NK-92 (cell line): ENCODE results near the gene DLG2.
"Not testable (repeated sequence)": the region's sequence is repeated elsewhere in the genome, so short reads cannot be mapped to it uniquely, and the experiment has no call there.

ENCODE experiments used
- DNase-seq: peaks from one replicate; lab custom pipeline; 2025; ENCODE audit not compliant: unreplicated experiment; lab: John Stamatoyannopoulos, UW

Gene DLG2

DNA sequence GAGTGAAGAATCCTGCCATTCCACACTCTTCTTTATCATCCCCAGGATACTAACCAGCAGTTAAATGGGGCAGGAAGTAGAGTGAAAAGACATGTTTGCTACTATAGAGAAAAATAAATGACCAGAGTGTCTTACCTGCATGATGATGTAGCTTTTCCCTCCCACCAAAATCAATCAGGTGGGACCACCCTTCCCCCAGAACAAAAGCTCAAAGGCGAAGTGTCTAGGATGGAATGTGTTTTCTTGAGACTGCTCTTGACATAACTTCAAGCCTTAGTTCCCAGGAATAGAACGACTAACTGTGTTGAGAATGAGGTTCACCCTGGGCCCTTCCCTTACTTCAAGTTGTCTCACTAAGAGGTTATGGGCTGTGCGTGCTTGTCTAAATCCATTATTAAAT, 2001.8 kb downstream of the DLG2 start:
- no peak for DNase-seq

DNA sequence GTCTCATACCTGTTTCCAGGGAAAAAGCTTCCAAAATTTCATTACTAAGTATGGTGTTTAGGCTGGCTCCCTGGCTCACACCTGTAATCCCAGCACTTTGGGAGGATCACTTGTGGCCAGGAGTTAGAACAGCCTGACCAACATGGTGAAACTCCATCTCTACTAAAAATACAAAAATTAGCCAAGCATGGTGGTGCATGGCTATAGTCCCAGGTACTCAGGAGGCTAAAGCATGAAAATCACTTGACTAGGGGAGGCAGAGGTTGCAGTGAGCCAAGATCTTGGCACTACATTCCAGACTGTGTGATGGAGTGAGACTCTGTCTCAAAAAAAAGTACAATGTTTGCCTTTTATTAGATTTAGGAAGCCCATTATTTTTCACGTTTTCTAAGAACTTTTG, 2009.5 kb downstream of the DLG2 start:
- DNase-seq, result no peak

DNA sequence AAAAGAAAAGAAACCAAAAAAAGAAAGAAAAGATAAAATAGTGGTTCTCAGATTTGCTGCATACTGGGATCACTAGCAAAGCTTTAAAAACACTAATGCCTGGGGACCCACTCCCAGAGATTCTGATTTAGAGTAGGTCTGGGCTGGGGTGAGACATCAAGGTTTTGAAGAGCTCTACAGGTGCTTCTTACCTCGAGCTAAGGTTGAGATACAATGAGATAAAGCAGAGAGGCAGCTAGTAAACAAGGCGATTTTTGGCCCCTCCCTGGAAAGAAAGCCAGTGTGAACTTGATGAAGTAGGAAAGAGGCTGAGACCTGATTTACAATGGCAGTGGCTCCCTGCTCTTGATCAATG, 2013.4 kb downstream of the DLG2 start:
- DNase-seq, result no peak

DNA sequence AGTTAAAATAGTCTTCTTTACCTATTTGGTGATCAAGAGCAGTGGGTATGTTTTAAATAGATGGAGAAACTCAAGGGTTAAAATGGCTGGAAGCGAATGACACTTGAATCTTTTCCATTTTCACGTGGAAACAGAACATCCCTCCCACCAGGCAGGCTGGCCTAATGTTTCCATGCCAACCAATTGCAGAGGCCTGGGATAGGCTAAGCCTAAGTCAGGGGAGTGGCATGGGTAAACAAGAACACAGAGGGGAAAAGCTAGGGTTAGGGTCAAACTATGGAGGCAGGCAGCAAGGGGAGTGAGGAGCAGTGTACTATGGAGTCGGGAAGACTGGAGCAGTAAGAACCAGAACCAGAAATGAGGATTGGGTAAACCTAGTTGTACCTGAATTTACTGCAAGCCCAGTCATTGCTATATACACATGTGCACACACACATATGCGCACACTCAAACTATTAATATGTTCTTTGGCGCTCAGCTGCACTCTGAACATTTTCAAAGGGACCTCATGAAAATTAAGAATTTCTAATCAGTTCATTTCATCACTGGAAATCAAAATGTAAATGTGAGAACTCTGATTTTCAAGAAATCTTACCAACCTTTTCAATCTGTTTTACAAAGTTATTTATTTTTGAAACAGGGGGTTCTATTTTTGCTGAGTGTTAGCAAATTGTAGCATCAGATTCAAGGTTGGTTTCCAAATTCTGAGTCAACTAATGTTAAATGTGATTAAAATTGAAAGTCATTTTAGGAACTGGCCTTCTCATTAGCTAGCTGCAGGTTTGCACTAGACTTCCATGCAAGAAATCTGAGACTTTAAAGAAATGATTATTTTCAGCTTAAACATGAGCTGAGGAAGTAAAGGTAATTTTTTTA, 2014.0 kb downstream of the DLG2 start:
- DNase-seq, result no peak

DNA sequence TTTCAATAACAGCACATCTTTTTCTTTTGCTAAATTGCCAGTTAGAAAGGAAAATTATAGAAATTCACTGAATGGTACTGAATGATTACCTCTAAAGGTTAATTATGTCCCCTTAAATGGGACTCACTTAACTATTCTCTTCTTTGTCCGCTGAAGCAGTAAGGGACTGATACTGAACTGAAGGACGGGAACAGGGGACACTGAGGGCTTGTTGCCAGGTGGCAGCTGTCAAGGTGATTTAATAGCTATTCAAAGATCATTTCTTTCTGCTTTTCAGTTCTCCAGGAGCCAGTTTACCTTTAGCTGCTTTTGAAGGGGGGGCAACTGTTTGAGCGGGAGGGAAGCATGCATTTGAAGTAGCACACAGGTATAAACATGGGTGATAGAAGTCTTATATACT, 2015.5 kb downstream of the DLG2 start:
- DNase-seq, result no peak

DNA sequence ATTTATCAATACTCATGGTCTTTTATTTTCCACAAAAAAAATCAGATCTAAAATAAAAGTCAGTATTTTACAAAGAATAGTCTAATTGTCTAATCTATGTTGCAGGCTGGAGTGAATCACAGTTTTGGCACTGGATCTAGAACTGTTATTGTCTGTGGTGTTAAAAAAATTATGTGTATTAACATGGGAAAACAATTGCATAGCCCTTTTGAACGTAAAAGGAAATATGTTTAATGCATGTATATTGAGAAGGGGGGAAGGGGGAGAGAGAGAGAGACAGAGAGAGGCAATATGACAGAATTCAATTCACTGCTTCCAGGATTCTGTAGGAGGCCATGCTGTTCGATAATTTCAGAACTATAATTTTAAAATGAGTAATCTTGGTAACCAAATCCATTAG, 2016.1 kb downstream of the DLG2 start:
- no peak for DNase-seq

DNA sequence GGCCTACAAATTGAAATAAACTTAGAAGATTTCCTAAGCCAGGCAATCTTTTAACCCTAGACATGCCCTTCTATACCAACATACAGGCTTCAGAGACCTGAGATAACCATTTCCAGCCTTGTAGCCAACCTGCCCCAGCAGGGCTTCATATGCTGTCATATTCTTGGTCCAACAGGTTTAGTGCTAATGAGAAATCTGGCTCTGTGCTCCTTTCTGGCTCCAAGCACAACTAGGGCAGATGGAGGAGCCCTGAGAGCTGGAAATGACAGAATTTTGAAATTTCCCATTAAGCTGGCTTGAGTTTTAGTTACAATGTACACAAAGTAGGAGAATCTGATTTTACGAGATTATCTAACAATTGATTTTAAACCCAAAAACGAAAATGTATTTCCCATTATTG, 2018.0 kb downstream of the DLG2 start:
- no peak for DNase-seq

DNA sequence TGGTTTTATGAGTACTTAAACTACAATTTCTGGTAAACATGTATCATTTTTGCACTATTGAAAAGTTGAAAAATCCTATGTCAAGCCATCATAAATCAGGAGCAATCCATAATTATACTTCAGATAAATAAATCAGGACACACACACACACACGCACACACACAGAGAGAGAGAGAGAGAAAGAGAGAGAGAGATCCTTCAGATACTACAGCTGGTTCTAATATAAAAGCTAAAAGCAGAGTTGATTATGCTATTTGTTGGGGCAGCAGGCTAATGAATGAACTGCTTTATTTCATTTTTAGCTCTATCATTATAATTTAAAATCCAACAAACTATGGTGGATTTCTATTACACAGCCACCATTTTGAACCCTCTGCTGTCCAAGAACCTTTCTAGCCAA, 2018.6 kb downstream of the DLG2 start:
- no peak for DNase-seq

DNA sequence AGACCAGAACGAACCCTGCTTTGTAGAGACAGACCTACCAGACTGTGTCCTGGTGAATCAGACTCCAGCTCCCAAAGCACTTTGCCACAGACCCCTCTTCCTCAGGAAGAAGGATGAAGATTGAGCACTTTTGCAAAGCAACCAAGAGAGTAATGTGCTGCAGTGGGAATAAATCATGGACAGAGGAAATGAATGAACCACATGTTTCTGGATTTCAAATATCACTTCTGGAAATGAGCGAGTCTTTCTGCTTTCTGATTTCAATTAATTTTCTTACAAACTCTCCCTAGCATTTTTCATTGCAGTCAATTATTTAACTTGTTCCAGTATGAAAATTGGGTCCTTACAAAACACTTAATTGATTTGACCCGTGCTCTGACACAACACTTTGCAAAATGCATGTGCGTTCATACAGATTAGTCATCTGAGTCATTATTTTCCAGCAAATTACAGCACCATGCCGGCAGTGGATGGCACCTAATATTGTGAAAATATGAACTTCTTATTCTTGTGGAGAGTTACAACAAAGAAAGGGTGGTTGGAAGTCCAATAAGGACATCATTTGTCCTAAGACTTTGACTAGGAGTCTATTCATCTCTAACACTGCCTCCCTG, 2025.1 kb downstream of the DLG2 start:
- no peak for DNase-seq

DNA sequence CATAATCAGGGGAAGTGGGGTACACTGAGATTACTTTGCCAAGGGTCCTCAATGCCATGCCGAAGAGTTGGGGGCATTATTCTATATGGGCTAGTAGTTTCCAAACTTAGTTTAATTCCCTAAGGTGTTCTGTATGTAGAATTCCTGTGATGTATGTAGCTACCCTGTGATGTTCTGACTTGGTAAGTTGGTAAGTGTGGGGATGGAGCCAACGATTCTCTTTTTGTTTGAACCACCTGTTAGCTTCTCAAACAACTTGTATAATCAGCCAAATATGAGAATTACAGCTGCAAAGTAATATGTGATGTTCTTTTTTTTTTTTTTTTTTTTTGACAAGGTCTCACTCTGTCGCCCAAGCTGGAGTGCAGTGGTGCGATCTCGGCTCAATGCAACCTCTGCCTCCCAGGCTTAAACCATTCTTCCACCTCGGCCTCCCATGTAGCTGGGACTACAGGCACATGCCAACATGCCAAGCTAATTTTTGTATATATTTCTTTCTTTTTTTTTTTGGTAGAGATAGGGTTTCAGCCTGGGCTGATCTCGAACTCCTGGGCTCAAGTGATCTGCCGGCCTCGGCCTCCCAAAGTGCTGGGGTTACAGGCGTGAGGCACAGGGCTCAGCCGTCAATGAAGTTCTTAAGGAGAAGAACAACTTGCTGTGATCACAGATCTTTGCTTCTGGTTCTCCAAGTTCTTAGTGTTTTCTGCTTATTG, 2025.8 kb downstream of the DLG2 start:
- no peak for DNase-seq

DNA sequence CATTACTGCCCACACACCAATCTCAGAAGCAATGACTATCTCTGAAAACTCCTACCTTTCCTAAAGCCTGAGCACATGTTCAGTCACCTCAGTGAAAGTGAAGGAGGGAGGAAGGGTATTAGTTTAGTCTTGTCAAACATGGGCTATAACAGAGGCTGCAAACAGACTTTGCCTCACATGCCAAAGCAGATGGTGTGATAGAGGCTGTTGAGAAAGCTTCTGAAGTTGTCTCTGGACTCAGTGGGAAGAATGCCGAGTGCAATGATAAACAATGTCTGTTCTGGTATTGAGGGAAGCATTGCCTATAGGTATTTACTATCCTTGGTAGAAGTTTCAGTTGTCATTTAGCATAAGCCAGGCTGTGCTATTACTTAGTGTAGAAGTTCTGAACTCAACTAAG, 2026.5 kb downstream of the DLG2 start:
- DNase-seq, result no peak

DNA sequence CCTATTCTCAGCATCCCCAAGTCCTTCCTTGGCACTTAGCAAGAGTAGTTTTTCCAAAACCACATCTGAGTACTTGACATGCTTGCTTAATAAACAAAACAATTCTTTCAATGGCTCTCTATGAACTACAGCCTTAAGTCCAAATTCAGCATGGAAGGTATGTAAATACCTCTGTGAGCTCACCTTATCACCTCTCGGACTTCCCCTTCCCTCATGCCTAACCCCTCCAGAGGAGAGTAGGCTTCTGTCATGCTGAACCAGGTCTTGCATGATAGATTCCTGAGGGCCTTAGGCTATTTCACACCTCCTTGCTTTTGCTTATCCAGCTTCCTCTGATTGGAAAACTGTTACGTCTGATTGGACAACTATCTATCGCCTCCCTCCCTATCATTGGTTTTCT, 2028.1 kb downstream of the DLG2 start:
- no peak for DNase-seq

DNA sequence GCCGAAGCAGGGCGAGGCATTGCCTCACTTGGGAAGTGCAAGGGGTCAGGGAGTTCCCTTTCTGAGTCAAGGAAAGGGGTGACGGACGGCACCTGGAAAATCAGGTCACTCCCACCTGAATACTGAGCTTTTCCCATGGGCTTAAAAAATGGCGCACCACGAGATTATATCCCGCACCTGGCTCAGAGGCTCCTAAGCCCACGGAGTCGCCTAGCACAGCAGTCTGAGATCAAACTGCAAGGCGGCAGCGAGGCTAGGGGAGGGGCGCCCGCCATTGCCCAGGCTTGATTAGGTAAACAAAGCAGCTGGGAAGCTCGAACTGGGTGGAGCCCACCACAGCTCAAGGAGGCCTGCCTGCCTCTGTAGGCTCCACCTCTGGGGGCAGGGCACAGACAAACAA, 2039.3 kb downstream of the DLG2 start:
- DNase-seq, result not testable (repeated sequence)

DNA sequence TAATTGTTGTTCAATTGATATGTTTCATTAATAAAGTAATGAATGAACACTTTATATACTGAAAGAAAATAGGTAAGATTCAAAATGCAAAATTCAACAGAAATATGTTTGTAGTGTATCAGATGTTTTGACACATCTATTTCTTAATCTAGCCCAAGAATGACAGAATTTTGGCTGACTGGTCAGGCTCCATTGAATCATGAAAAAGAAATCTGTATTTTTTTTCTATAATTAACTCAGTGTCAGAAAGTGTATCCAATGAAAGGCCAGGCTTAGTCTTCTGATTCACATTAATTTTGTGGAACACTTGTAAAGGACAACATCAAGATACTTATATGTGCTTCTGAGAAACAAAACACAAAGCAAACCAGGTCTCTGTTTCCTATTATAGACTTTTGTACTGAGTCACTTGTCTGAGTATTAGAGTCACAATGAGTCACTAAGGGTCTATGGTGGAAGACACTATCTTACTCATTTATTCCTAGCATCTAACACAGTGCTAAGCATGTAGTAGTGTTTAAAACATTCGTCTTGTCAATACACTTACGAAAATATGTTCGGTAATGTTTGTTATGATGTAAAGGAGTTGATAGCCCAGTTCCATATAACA, 2043.3 kb downstream of the DLG2 start:
- no peak for DNase-seq

DNA sequence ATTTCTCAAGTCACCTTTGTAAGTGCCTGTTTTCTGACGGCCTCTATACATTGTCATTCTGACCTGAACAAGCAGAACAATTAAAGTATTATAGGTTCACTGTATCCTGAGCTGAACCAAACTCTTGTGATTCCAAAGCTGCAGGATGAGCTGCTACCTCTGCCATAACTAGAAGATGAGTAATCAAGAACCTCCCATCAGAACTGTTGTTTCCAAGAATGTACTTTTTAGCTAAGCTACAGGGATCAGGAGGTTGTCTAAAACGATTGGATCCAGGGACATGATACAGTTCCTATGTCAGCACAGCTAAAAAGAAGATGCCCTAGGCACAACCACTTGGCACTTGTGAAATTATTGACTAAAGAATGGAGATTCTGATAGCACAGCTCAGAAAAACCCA, 2052.6 kb downstream of the DLG2 start:
- no peak for DNase-seq

DNA sequence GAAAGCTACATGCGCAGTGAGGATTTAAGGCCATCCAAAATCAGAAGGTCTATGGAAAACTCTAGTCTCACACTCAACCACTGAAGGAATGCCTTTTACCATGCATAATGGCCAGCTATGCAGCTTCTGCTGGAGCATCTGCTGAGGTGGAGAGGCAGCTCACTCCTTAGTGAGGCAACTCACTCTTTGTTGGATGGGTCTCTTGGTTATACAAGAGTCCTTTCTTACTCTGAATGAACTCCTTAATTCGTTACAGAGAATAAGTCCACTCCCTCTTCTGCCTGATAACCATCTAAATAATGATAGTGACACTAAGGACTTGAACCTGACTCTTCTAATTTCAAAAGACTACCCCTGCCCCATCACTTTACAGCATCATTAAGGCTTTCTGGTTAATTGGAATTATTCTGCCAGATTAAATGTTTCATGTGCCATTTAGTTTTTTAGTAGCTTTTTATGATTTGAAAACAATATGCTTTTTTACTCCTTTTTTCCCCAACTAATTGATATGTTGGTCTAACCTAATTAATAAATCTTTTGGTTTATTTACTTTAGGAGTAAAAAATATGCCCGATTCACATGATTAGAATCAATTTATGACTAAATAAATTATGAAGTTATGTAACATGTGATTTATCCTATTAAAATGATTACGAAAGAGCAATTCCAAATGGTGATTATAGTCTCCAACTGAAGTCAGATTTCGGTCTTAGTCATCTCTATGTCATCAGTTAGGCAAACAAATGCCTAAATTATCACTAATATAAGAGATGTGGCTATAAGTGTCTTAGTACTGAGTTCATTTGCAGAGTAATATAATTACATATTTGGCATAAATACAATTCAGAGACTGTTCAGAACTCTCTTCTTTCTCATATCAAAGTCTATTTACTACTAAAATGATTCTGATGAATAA, 2054.3 kb downstream of the DLG2 start:
- no peak for DNase-seq

DNA sequence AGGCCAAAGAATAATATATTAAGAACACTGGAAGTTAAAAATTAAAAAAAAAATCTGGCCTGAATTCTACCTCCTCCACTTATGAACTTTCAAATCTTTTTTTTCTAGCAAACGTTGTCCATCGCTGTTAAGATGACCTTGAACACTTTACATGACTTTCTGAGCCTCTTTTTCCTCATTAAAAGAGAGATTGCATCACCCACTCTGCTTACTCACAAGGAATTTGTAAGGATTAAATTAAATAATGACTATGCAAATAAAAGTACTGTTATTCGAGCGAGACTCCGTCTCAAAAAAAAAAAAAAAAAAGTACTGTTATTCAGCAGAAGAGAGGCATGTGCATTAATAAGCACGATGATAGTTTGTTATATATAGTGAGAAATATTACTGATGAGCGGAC, 2055.8 kb downstream of the DLG2 start:
- no peak for DNase-seq

DNA sequence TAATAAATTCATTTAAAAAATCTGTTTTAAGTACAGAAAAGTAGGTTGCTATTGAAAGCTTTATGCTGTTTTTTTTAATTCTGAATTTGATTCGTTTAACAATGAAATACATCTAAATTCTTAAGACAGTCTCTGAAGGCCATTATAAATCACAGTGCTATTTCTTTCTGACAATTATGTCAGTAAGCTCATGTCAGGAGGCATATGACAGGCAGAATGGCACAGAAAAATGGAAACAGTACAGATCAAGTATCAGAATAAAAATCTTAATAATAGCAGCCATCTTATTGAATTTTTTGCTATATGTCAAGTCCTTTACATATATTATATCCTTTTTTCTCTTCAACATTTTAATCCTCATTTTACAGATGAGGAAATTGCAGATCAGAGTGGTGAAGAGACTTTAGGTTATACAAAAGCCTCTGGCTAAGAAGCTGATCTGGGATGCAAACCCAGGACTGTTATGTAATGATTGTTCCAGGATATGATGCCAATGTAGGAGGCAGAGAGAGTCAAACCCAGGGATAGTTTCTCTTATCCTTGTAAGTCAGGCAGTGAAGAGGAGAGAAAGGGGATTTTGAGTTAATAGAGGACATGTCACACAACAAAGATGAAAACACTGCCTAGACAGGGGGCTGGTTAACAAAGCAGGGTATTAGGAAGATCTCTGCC, 2057.9 kb downstream of the DLG2 start:
- no peak for DNase-seq

DNA sequence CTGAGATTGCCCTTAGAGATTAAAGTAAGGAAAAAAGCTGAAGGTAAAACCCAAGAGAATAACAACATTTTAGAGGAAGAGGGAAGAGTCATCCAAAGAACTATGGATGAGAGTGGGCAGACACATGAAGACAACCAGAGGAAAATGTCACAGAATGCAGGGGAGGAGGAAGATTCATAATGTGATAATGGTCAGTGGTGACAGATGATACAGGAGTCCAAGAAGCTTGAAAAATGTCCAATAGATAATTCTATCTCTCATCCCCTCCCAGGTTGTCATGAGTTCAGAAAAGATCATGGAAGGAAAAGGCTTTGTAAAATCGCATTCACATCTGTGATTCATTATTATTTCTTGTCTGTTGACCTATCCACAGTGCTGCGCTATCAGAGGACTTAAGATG, 2058.6 kb downstream of the DLG2 start:
- DNase-seq, result no peak

DNA sequence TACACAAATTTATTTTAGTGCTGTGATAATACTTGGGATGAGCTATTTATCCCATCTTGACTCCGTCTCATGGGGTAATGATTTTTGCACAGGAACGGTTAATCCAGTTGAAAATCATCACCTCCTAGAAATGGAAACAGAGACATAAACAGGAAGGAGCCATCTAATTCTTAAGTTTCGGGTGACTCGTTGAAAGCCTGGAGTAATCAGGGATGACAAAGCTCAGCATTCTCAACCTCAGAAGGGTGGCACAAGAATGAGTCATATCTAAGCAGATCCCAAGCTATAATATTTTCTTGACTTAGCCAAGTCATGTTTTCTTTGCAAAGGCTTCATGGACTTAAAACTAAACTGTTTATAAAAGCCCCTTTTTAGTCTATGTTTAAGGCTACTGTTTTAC, 2060.2 kb downstream of the DLG2 start:
- DNase-seq, result no peak
